K562 (cell line): ENCODE results near the gene LMO7. TPM values are rescaled to one million over a fixed set of nuclear protein-coding genes. Genes with fewer than 3 reads are reported as not detected.
"Not testable (repeated sequence)": the region's sequence is repeated elsewhere in the genome, so short reads cannot be mapped to it uniquely, and the experiment has no call there.

ENCODE experiments used
- ATAC-seq: fragments of 200-7000 bp; cut with Tn5 transposase; 3 replicates; pipeline ENCODE4 v1.9.1; 2020; ENCODE audit warnings: moderate library complexity
- BruUV-seq: library from RNA; stranded (reverse); fragments of 400-500 nt; replicated peaks from 2 replicates; lab custom pipeline; 2021; lab: Mats Ljungman, UMichigan
- CTCF ChIA-PET: fragments of 300-600 bp; formaldehyde crosslinking; extraction: SDS; loops from one replicate; lab custom pipeline; 2021; ENCODE audit warnings: low intra/inter-chr PET ratio; lab: Yijun Ruan, JAX
- POLR2A ChIA-PET: fragments of 300-600, 350-650 bp; sonication (Branson Sonifier 250); formaldehyde crosslinking; extraction: SDS; loops from one replicate; lab custom pipeline; 2021; ENCODE audit warnings: antibody characterized with exemption, inconsistent platforms; lab: Yijun Ruan, JAX
- DNase-seq, 4 experiments: peaks; one replicate each; pipeline versions ENCODE4 v3.0.0 to v3.0.0-alpha.2; 2011 to 2018; ENCODE audit warnings: low spot score in 3 of 4, mixed read lengths in 3 of 4; ENCODE audit errors: extremely low read depth in 1 of 4
- FAIRE-seq: peaks from 2 replicates; lab custom pipeline; 2011; peaks lifted over from hg19 to GRCh38; lab: Jason Lieb, UNC
- H2AFZ ChIP-seq: 2 replicates; pipeline ENCODE4 v1.6.0; 2011; ENCODE audit warnings: low read depth, low read length, control low read depth, inconsistent platforms
- H3K27ac ChIP-seq: fragments of 200-600 bp; 3 replicates; pipeline ENCODE4 v1.8.0; 2011; ENCODE audit warnings: low read depth, mild to moderate bottlenecking, control low read depth, inconsistent platforms, low read length, moderate library complexity, mixed read lengths; ENCODE audit errors: extremely low read depth
- H3K27me3 ChIP-seq, 2 experiments: fragments of 300-600 bp in 1 of 2; 2 replicates in 1 of 2; 3 replicates in 1 of 2; pipeline versions ENCODE4 v1.6.0 to v1.8.0; 2011; ENCODE audit warnings: inconsistent platforms in 2 of 2, low read length in 2 of 2, mild to moderate bottlenecking in 1 of 2, mixed read lengths in 1 of 2, moderate library complexity in 1 of 2; ENCODE audit not compliant: control insufficient read depth in 2 of 2, insufficient read depth in 2 of 2
- H3K36me3 ChIP-seq: fragments of 300-600 bp; 3 replicates; pipeline ENCODE4 v1.8.0; 2011; ENCODE audit warnings: mild to moderate bottlenecking, low read length, inconsistent platforms; ENCODE audit not compliant: control insufficient read depth, insufficient read depth
- H3K4me1 ChIP-seq, 2 experiments: fragments of 200-600 bp in 1 of 2; replicated peaks in 1 of 2; 2 replicates in 1 of 2; 3 replicates in 1 of 2; pipeline versions ENCODE4 v1.5.1 to v1.8.0; 2011; ENCODE audit warnings: inconsistent platforms in 2 of 2, low read length in 2 of 2, mild to moderate bottlenecking in 1 of 2, mixed read lengths in 1 of 2, moderate library complexity in 1 of 2; ENCODE audit not compliant: control insufficient read depth in 2 of 2, insufficient read depth in 2 of 2
- H3K4me2 ChIP-seq: 2 replicates; pipeline ENCODE4 v1.6.1; 2011; ENCODE audit warnings: low read length, control low read depth, inconsistent platforms, mixed read lengths; ENCODE audit not compliant: insufficient read depth
- H3K4me3 ChIP-seq: fragments of 200-600 bp; sonication (generic), shearing (Covaris generic); 2 replicates; pipeline ENCODE4 v1.5.1; 2016; ENCODE audit warnings: control low read depth, inconsistent platforms
- H3K79me2 ChIP-seq: fragments of 200-600 bp; 3 replicates; pipeline ENCODE4 v1.8.0; 2011; ENCODE audit warnings: low read length, inconsistent platforms; ENCODE audit not compliant: control insufficient read depth, insufficient read depth
- H3K9ac ChIP-seq, 2 experiments: 2 replicates each; pipeline versions ENCODE4 v1.6.0 to v1.6.1; 2011; ENCODE audit warnings: low read depth in 2 of 2, low read length in 2 of 2, control low read depth in 1 of 2, inconsistent platforms in 1 of 2, mild to moderate bottlenecking in 1 of 2, mixed read lengths in 1 of 2; ENCODE audit not compliant: insufficient read depth in 1 of 2
- H3K9me1 ChIP-seq: one replicate; pipeline ENCODE4 v1.6.0; 2011; ENCODE audit warnings: inconsistent platforms, mild to moderate bottlenecking, low read length, moderate library complexity; ENCODE audit not compliant: control insufficient read depth, insufficient read depth
- H3K9me3 ChIP-seq: replicated peaks from 2 replicates; pipeline ENCODE4 v1.5.1; 2011; ENCODE audit warnings: low read depth, low read length, inconsistent platforms; ENCODE audit not compliant: control insufficient read depth, insufficient read depth
- H4K20me1 ChIP-seq: replicated peaks from 2 replicates; pipeline ENCODE4 v1.6.1; 2011; ENCODE audit warnings: low read length, inconsistent platforms, mixed read lengths; ENCODE audit not compliant: control insufficient read depth, insufficient read depth
- ZBTB7A ChIP-seq: IDR thresholded peaks from 2 replicates; pipeline ENCODE4 v1.6.1; 2011; ENCODE audit warnings: low read depth, mild to moderate bottlenecking, low read length, moderate library complexity, borderline replicate concordance; ENCODE audit not compliant: control insufficient read depth
- WGBS: fragments of 100-300 bp; shearing (Covaris generic); methylation state at CpG from one replicate; pipeline ENCODE4 v1.1.6; 2016; ENCODE audit warnings: low coverage, mixed read lengths; ENCODE audit not compliant: insufficient coverage; ENCODE audit errors: missing lambda C conversion rate; 5-methylcytosine and 5-hydroxymethylcytosine counted together
- in situ Hi-C: fragments of 300-500 bp; cut with MboI; formaldehyde crosslinking; loops from 4 replicates; pipeline ENCODE4 v1.15.0; 2018; ENCODE audit warnings: inconsistent platforms, mixed read lengths
- intact Hi-C: fragments of 100-400 bp; cut with micrococcal nuclease; formaldehyde crosslinking; loops from 2 replicates; pipeline ENCODE4 v1.14.2; 2022
- polyA plus RNA-seq, 8 experiments: library from polyadenylated mRNA; depleted of rRNA in 4 of 8; stranded (reverse) in 5 of 8; unstranded in 3 of 8; fragments of >200 nt; fragmentation: Nextera tagmentation in 2 of 8; fragmentation: Illumina TruSeq in 1 of 8; extraction: Ambion mirVana in 2 of 8; extraction: Trizol in 1 of 8; gene quantifications; 2 replicates each; pipeline versions ENCODE4 v1.2.1 to v1.2.3, GENCODE V29; 2011 to 2014; ENCODE audit warnings: inconsistent platforms in 1 of 8, missing spikeins in 1 of 8
- total RNA-seq, 7 experiments: library from RNA; depleted of rRNA in 6 of 7; stranded (reverse); fragments of >200 nt in 6 of 7; fragmentation: Illumina TruSeq in 2 of 7; extraction: Trizol in 2 of 7; gene quantifications; 2 replicates each; pipeline versions ENCODE4 v1.2.1 to v1.2.3, GENCODE V29; 2011 to 2021; ENCODE audit warnings: low replicate concordance in 1 of 7

Gene LMO7
- total and polyA plus RNA-seq, 9 of the 15 experiments (the other 6 are each of a cell fraction or from before 2014, with no cell fraction given) = 0.42 to 4.3 (median 1.7) TPM

DNA sequence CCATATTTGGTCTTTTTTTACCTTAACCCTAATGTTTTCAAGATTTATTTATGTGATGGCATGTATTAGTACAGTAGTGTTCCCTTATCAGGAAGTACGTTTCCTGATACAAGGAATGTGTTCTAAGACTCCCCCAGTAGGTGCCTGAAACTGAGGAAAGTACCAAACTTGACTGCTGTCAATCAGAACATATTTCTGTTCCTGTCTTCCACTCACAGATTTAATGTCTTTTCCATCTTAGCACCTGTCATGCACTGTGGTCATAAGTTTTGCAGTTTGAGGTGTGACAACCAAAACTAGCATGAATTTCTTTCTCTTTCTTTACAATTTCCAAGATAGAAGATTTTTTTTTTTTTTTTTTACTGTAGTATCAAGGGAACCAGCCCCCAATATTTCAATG is 62.9 kb downstream of the LMO7 start:
- no peak overlapping the region for H3K27ac ChIP-seq
- no peak overlapping the region for H3K4me3 ChIP-seq
- H3K27me3 ChIP-seq = no peaks in the 10 kb centered on the region
- ATAC-seq (no peak), DNase-seq (no peak), FAIRE-seq (no peak)
- ChIA-PET POLR2A (no interaction called here), CTCF (interaction anchor here (0.7 kb wide), 1 partner anchor 175 kb away, joined by 3 read pairs; no protein-coding TSS in a partner anchor)
- H3K79me2 ChIP-seq = no peaks in the 10 kb centered on the region
- WGBS = 10% methylated on average over 1 of the region's 1 CpG
- no TSS peak for BruUV-seq
- no peaks in the 10 kb centered on the region for H3K4me1 ChIP-seq
- no peak overlapping the region for H3K4me2 ChIP-seq
- intact Hi-C loops (loop anchor here (5.0 to 10.0 kb wide), 3 partner anchors 103 to 316 kb away; no protein-coding TSS in a partner anchor), in situ Hi-C loops (loop anchor here (10.0 to 25.0 kb wide), 2 partner anchors 776 to 1213 kb away; no protein-coding TSS in a partner anchor)
- H3K36me3 ChIP-seq = no peaks in the 10 kb centered on the region
- H3K9me3 ChIP-seq = no peaks in the 10 kb centered on the region
- no peaks in the 10 kb centered on the region for H3K9me1 ChIP-seq
- H2AFZ ChIP-seq = no peak overlapping the region
- no peaks in the 10 kb centered on the region for H4K20me1 ChIP-seq
- TF ChIP-seq ZBTB7A = no peak
- H3K9ac ChIP-seq = no peak overlapping the region

DNA sequence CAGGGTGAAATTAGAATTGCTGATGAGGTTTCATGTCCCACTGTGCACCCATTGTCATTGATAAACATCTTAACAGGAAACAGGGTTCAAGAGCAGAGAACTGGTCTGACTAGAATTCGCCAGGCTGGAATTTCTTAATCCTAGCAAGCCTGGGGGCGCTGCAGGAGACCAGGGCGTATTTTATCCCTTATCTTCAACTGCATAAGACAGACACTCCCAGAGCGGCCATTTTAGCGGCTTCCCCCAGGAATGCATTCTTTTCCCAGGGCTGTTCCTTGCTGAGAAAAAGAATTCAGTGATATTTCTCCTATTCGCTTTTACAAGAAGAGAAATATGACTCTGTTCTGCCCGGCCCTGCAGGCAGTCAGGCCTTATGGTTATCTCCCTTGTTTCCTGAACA is 63.6 kb downstream of the LMO7 start:
- CTCF ChIA-PET = interaction anchor here (0.7 kb wide), 1 partner anchor 174 kb away, joined by 3 read pairs; no protein-coding TSS in a partner anchor
- H3K9me1 ChIP-seq, H3K27ac ChIP-seq, H3K79me2 ChIP-seq, H3K4me2 ChIP-seq, H3K36me3 ChIP-seq, H3K9me3 ChIP-seq, H3K4me3 ChIP-seq, ATAC-seq, H4K20me1 ChIP-seq, H3K4me1 ChIP-seq, H2AFZ ChIP-seq, FAIRE-seq, H3K27me3 ChIP-seq, BruUV-seq, POLR2A ChIA-PET, H3K9ac ChIP-seq, DNase-seq: not testable (repeated sequence)
- WGBS = 9% methylated on average over 7 of the region's 7 CpGs
- in situ Hi-C loops = loop anchor here (10.0 to 25.0 kb wide), 2 partner anchors 775 to 1213 kb away; no protein-coding TSS in a partner anchor
- intact Hi-C loops = loop anchor here (5.0 to 10.0 kb wide), 3 partner anchors 103 to 315 kb away; no protein-coding TSS in a partner anchor
